Measurements from ENCODE around the gene TRAF5.

TRAF5 gene

DNA sequence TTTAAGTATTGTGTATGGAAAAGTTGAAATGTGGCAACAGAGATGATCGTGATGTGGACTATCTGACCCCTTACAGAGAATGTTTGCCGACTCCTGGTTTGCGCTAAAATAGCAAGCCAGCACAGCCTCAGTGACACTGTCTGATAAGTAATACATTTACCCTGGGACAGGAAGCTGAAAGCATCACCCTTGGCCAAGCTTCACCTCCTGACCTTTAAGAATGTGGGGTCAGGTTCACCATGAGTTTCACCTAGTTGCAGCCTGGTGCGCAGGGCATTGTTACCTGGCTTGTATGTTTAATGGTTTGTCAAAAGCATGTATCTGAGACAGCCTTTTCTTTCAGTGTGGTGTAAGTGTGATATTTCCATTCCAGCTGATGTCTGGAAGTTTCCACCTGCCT lies 29.2 kb downstream of the TRAF5 start:
- Histone ChIP-seq H3K9me3 (ENCODE audit: control insufficient read depth, low read length) (no peaks in the 10 kb centered on the region), H3K4me3 (ENCODE audit: insufficient read depth, low read depth, low read length, poor library complexity, severe bottlenecking) (no peak overlapping the region), H3K27me3 (replicated peaks; ENCODE audit: control insufficient read depth, insufficient read depth, low read length, poor library complexity, severe bottlenecking) (no peaks in the 10 kb centered on the region), H3K36me3 (ENCODE audit: control insufficient read depth, insufficient read depth, low read length) (peaks cover 27% of the 10 kb centered on the region), H3K27ac (ENCODE audit: insufficient read depth, low read length, poor library complexity, severe bottlenecking) (no peak overlapping the region), H3K4me1 (ENCODE audit: control insufficient read depth, insufficient read depth, low read length, poor library complexity, severe bottlenecking) (peaks cover 29% of the 10 kb centered on the region)
- DNase-seq, result no peak

DNA sequence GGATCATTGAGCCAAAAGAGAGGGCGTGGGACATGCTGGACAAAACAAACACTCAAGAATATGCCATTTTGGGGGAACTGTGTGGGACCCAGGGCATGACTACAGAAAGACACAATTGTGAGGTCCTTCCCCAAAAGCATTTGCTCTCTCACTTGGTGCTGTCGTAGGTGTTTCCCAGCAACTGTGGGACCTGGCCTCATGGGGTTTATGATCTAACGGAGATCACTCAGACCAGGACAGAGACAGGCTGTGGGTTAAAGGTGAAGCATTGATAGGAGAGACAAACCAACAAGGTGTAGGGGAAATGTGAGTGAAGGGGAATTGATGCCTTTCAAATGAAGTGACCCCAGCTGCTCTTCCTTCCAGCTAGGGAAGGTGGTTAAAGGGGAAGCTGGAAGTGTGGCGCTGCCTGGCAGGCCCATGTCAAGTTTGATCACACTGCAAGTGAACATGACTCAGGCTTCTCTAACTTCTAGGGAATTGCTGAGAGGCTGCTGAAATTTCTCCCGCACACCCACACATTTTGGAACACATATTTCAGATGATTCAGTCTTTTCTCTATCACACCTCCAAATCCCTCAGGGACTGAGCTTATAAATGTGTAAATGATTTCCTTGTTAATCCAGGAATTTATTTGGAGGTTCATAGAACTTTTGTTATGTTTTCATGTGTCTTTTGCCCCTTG lies 30.2 kb downstream of the TRAF5 start:
- H3K27ac ChIP-seq (ENCODE audit: insufficient read depth, low read length, poor library complexity, severe bottlenecking), result no peak overlapping the region
- no peak overlapping the region for H3K4me3 ChIP-seq (ENCODE audit: insufficient read depth, low read depth, low read length, poor library complexity, severe bottlenecking)
- no peak for DNase-seq
- peaks cover 26% of the 10 kb centered on the region for H3K4me1 ChIP-seq (ENCODE audit: control insufficient read depth, insufficient read depth, low read length, poor library complexity, severe bottlenecking)
- peaks cover 31% of the 10 kb centered on the region for H3K36me3 ChIP-seq (ENCODE audit: control insufficient read depth, insufficient read depth, low read length)
- H3K27me3 ChIP-seq (replicated peaks; ENCODE audit: control insufficient read depth, insufficient read depth, low read length, poor library complexity, severe bottlenecking), result no peaks in the 10 kb centered on the region
- no peaks in the 10 kb centered on the region for H3K9me3 ChIP-seq (ENCODE audit: control insufficient read depth, low read length)

DNA sequence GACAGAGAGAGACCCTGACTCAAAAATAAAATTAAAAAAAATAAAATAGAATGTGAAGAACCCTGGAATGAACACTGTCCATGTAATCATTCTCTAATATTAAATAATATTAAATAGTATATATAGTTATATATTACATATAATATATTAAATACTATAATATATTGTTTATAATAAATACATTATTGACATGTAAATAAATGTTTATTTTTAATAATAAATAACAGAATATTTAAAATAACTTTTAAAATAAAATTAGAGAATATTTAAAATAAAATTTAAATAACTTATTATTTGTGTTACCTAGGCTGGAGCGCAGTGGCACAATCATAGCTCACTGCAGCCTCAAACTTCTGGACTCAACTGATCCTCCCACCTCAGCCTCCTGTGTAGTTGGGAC lies 32.1 kb downstream of the TRAF5 start:
- H3K27ac ChIP-seq (ENCODE audit: insufficient read depth, low read length, poor library complexity, severe bottlenecking), result no peak overlapping the region
- H3K27me3 ChIP-seq (replicated peaks; ENCODE audit: control insufficient read depth, insufficient read depth, low read length, poor library complexity, severe bottlenecking), result no peaks in the 10 kb centered on the region
- no peaks in the 10 kb centered on the region for H3K9me3 ChIP-seq (ENCODE audit: control insufficient read depth, low read length)
- no peak overlapping the region for H3K4me3 ChIP-seq (ENCODE audit: insufficient read depth, low read depth, low read length, poor library complexity, severe bottlenecking)
- H3K4me1 ChIP-seq (ENCODE audit: control insufficient read depth, insufficient read depth, low read length, poor library complexity, severe bottlenecking), result peaks cover 8% of the 10 kb centered on the region
- no peak for DNase-seq
- peaks cover 31% of the 10 kb centered on the region for H3K36me3 ChIP-seq (ENCODE audit: control insufficient read depth, insufficient read depth, low read length)

DNA sequence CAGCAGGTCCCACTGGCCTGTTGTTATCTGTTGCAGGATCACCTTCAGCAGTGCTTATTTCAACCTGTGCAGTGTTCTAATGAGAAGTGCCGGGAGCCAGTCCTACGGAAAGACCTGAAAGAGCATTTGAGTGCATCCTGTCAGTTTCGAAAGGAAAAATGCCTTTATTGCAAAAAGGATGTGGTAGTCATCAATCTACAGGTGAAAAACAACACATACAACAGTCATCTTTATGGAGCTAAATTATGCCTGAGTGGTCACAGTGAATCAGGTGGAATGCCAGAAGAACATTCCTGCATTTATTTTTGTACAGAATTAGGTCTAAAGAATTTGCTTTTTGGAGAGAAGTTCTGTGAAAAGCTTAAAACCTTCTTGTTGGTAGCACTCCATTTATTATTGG lies 33.2 kb downstream of the TRAF5 start:
- Histone ChIP-seq H3K4me1 (ENCODE audit: control insufficient read depth, insufficient read depth, low read length, poor library complexity, severe bottlenecking) (no peaks in the 10 kb centered on the region), H3K9me3 (ENCODE audit: control insufficient read depth, low read length) (no peaks in the 10 kb centered on the region), H3K27me3 (replicated peaks; ENCODE audit: control insufficient read depth, insufficient read depth, low read length, poor library complexity, severe bottlenecking) (no peaks in the 10 kb centered on the region), H3K27ac (ENCODE audit: insufficient read depth, low read length, poor library complexity, severe bottlenecking) (no peak overlapping the region), H3K4me3 (ENCODE audit: insufficient read depth, low read depth, low read length, poor library complexity, severe bottlenecking) (no peak overlapping the region), H3K36me3 (ENCODE audit: control insufficient read depth, insufficient read depth, low read length) (peaks cover 31% of the 10 kb centered on the region)
- DNase-seq, result no peak

DNA sequence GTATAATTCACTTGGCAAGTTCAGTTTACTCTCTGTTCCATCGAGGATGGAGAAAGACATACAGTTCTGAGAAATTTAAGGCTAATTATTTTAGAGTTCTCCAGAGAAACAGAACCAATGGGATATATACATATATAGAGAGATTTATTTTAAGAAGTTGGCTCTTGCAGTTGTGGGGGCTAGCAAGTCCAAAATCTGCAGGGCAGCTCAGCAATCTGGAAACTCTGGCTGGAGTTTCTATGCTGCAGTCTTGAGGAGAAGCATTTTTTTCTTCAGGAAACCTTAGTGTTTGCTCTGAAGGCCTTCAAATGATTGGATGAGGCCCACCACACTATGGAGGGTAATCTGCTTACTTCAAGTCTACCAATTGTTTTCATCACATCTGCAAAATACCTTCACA lies 34.6 kb downstream of the TRAF5 start:
- Histone ChIP-seq H3K9me3 (ENCODE audit: control insufficient read depth, low read length) (no peaks in the 10 kb centered on the region), H3K36me3 (ENCODE audit: control insufficient read depth, insufficient read depth, low read length) (peaks cover 38% of the 10 kb centered on the region), H3K27me3 (replicated peaks; ENCODE audit: control insufficient read depth, insufficient read depth, low read length, poor library complexity, severe bottlenecking) (no peaks in the 10 kb centered on the region), H3K4me3 (ENCODE audit: insufficient read depth, low read depth, low read length, poor library complexity, severe bottlenecking) (no peak overlapping the region), H3K27ac (ENCODE audit: insufficient read depth, low read length, poor library complexity, severe bottlenecking) (no peak overlapping the region), H3K4me1 (ENCODE audit: control insufficient read depth, insufficient read depth, low read length, poor library complexity, severe bottlenecking) (no peaks in the 10 kb centered on the region)
- no peak for DNase-seq

DNA sequence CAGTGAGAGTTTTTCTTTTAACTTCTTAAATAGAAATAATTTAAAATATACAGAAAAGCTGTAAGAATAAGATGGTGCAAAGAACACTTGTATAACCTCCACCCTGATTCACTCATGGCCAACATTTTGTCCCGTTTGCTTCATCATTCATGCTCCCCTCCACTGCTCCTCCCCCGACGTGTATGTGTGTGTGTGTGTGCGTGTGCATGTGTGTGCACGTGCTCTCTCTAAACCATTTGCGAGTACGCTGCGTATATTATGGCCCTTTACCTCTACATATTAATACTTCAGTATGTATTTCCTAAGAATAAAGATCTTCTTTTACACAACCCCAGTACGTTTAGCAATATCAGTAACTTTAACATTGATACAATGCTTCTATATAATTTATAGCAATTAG lies 43.0 kb downstream of the TRAF5 start:
- Histone ChIP-seq H3K27ac (ENCODE audit: insufficient read depth, low read length, poor library complexity, severe bottlenecking) (no peak overlapping the region), H3K27me3 (replicated peaks; ENCODE audit: control insufficient read depth, insufficient read depth, low read length, poor library complexity, severe bottlenecking) (no peaks in the 10 kb centered on the region), H3K36me3 (ENCODE audit: control insufficient read depth, insufficient read depth, low read length) (peaks cover 61% of the 10 kb centered on the region), H3K4me1 (ENCODE audit: control insufficient read depth, insufficient read depth, low read length, poor library complexity, severe bottlenecking) (no peaks in the 10 kb centered on the region), H3K4me3 (ENCODE audit: insufficient read depth, low read depth, low read length, poor library complexity, severe bottlenecking) (no peak overlapping the region), H3K9me3 (ENCODE audit: control insufficient read depth, low read length) (no peaks in the 10 kb centered on the region)
- DNase-seq, result no peak

DNA sequence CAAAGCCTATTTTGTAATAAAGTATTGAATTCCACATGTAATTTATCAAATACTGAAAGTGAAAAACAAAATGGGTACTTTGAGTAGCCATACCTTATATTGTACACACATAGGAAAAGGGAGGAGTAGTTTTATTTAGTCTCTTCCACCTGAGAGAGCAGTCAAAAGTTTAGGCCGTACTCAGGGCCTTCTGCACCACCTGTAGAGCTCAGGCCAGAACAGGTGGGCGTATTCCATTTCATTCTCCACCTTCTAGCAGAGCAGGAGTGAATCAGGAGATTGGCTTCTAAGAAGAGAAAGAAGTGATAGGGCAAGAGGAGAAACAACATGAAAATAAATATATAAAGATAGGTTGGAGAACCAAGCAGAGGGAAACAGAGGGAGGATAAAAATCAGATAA lies 44.0 kb downstream of the TRAF5 start:
- Histone ChIP-seq H3K36me3 (ENCODE audit: control insufficient read depth, insufficient read depth, low read length) (peaks cover 58% of the 10 kb centered on the region), H3K27ac (ENCODE audit: insufficient read depth, low read length, poor library complexity, severe bottlenecking) (no peak overlapping the region), H3K4me3 (ENCODE audit: insufficient read depth, low read depth, low read length, poor library complexity, severe bottlenecking) (no peak overlapping the region), H3K9me3 (ENCODE audit: control insufficient read depth, low read length) (no peaks in the 10 kb centered on the region), H3K27me3 (replicated peaks; ENCODE audit: control insufficient read depth, insufficient read depth, low read length, poor library complexity, severe bottlenecking) (no peaks in the 10 kb centered on the region), H3K4me1 (ENCODE audit: control insufficient read depth, insufficient read depth, low read length, poor library complexity, severe bottlenecking) (no peaks in the 10 kb centered on the region)
- DNase-seq, result no peak

DNA sequence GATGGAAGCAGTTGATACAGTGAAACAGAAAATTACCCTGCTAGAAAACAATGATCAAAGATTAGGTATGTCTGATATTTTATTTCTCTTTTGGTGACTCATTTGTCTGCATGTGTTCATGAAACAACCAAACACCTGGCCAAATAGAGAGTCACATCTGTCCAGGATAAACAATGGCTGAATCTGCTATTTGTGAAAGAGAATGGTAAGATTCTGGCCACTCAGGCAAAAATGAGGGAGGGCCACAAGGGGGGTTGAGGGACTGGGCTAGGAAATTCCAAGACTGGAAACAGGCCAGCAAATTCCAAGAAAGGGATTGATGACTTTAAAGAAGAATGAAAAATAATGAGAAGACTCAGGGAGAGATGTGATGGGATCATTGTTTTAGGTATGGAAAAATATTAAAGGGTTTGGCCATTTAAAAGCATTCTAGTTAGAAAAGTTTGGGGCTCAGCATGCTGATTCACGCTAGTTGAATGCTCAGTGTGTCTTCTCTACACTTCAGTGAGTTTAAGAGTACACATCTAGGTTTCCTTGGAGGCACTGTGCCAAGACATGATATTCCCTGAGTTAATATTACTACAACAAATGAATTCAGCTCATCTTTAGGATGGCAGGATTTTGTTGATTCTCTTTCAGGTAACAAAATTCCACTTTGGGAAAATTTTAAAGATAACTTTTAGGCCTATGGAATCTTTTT lies 44.9 kb downstream of the TRAF5 start:
- H3K36me3 ChIP-seq (ENCODE audit: control insufficient read depth, insufficient read depth, low read length), result peaks cover 50% of the 10 kb centered on the region
- no peak for DNase-seq
- H3K9me3 ChIP-seq (ENCODE audit: control insufficient read depth, low read length), result no peaks in the 10 kb centered on the region
- H3K4me1 ChIP-seq (ENCODE audit: control insufficient read depth, insufficient read depth, low read length, poor library complexity, severe bottlenecking), result no peaks in the 10 kb centered on the region
- H3K27me3 ChIP-seq (replicated peaks; ENCODE audit: control insufficient read depth, insufficient read depth, low read length, poor library complexity, severe bottlenecking), result no peaks in the 10 kb centered on the region
- H3K27ac ChIP-seq (ENCODE audit: insufficient read depth, low read length, poor library complexity, severe bottlenecking), result no peak overlapping the region
- H3K4me3 ChIP-seq (ENCODE audit: insufficient read depth, low read depth, low read length, poor library complexity, severe bottlenecking), result no peak overlapping the region

DNA sequence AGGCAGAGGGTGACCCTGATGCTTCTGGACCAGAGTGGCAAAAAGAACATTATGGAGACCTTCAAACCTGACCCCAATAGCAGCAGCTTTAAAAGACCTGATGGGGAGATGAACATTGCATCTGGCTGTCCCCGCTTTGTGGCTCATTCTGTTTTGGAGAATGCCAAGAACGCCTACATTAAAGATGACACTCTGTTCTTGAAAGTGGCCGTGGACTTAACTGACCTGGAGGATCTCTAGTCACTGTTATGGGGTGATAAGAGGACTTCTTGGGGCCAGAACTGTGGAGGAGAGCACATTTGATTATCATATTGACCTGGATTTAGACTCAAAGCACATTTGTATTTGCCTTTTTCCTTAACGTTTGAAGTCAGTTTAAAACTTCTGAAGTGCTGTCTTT lies 45.8 kb downstream of the TRAF5 start:
- Histone ChIP-seq H3K27ac (ENCODE audit: insufficient read depth, low read length, poor library complexity, severe bottlenecking) (no peak overlapping the region), H3K9me3 (ENCODE audit: control insufficient read depth, low read length) (no peaks in the 10 kb centered on the region), H3K4me3 (ENCODE audit: insufficient read depth, low read depth, low read length, poor library complexity, severe bottlenecking) (no peak overlapping the region), H3K27me3 (replicated peaks; ENCODE audit: control insufficient read depth, insufficient read depth, low read length, poor library complexity, severe bottlenecking) (no peaks in the 10 kb centered on the region), H3K36me3 (ENCODE audit: control insufficient read depth, insufficient read depth, low read length) (peaks cover 48% of the 10 kb centered on the region), H3K4me1 (ENCODE audit: control insufficient read depth, insufficient read depth, low read length, poor library complexity, severe bottlenecking) (no peaks in the 10 kb centered on the region)
- no peak for DNase-seq

DNA sequence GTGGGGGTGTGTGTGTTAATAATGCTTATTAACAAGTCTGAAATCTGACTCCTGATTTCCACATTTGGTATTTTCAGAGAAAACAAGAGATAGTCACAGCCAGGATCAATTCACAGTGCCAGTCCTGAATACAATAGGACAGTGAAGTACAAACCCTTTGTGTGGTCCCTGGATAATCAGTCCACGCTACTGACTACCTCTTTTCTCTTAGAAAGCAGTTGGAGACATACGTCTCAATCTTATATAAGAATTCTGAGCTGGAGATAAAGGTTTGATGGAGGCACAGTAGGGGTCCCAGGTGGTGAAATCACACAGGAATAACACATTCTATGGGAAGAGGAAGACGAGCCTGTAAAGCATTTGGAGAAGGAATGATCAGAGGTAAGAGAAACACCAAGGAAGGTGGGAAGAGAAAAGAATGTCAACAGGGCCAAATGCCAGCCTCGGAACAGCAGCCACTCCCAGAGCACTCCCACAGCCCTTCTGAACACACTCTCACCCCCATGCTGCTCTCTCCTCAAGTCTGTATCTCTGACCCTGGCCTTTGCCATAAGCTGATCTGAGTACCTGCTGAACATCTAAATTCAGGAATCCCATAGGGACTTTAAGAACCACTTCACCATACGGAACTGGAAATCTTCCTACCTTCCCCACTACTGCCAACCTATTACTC lies 48.6 kb downstream of the TRAF5 start:
- H3K27me3 ChIP-seq (replicated peaks; ENCODE audit: control insufficient read depth, insufficient read depth, low read length, poor library complexity, severe bottlenecking), result no peaks in the 10 kb centered on the region
- H3K36me3 ChIP-seq (ENCODE audit: control insufficient read depth, insufficient read depth, low read length), result peaks cover 35% of the 10 kb centered on the region
- H3K4me1 ChIP-seq (ENCODE audit: control insufficient read depth, insufficient read depth, low read length, poor library complexity, severe bottlenecking), result no peaks in the 10 kb centered on the region
- no peaks in the 10 kb centered on the region for H3K9me3 ChIP-seq (ENCODE audit: control insufficient read depth, low read length)
- DNase-seq, result no peak
- H3K27ac ChIP-seq (ENCODE audit: insufficient read depth, low read length, poor library complexity, severe bottlenecking), result no peak overlapping the region
- H3K4me3 ChIP-seq (ENCODE audit: insufficient read depth, low read depth, low read length, poor library complexity, severe bottlenecking), result no peak overlapping the region

Measured in effector memory CD4-positive, alpha-beta T cell (primary cell).